AG08395 (cell line): Measurements from ENCODE around the gene ELOVL6.
"Not testable (repeated sequence)": the region's sequence is repeated elsewhere in the genome, so short reads cannot be mapped to it uniquely, and the experiment has no call there.

Experiments used
- DNase-seq: peaks from one replicate; pipeline ENCODE4 v3.0.0; 2012; ENCODE audit warnings: mixed read lengths, low spot score

ELOVL6 gene

GRCh38 chr4:110074570-110074969 is 123.8 kb downstream of the ELOVL6 start:
- DNase-seq: no peak

- DNase-seq: no peak
Measured at GRCh38 chr4:110073053-110073845, 125.2 kb downstream of the ELOVL6 start.

- DNase-seq: no peak
Measured at GRCh38 chr4:110071466-110071865, 126.9 kb downstream of the ELOVL6 start.

- no peak for DNase-seq
Measured at GRCh38 chr4:110068248-110068647, 130.2 kb downstream of the ELOVL6 start.

DNA sequence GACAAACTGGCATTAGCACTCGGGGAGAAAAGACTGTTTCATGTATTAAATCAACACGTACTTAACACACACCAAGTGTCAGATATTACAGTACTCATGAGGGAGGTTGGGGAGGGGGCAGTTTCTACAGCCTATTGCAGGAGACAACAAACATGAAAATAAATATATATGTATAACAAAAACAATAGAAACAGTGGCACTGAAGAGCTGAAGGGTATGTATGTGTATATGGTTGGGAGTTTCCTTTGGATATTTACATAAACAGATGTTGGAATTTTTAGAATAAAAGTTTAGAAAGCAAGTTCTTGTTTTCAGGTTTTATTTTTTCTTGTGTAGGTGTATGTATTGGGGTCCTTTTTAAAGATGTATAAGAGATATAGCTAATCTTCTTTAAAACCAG is 133.5 kb downstream of the ELOVL6 start:
- no peak for DNase-seq

- DNase-seq: no peak
Measured at GRCh38 chr4:110064295-110064694, 134.1 kb downstream of the ELOVL6 start.

DNA sequence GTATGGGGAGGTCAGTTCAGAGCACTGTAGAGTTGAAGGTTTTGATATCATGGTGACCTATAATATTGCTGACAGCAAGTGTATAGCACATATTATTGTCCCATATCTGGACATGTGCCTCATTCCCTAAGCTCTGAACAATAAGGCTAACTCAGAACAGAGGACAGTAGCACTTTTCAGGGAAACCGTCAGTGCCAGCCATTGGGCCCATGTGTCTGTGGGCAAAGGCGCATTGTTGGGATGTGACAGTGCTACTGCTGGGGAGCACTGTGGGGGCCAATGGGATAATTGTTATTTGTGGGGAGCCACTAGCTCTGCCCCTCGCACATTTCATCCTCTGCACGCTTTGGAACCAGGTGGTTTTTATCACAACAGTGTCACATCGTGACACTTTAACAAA is 136.2 kb downstream of the ELOVL6 start:
- no peak for DNase-seq

DNA sequence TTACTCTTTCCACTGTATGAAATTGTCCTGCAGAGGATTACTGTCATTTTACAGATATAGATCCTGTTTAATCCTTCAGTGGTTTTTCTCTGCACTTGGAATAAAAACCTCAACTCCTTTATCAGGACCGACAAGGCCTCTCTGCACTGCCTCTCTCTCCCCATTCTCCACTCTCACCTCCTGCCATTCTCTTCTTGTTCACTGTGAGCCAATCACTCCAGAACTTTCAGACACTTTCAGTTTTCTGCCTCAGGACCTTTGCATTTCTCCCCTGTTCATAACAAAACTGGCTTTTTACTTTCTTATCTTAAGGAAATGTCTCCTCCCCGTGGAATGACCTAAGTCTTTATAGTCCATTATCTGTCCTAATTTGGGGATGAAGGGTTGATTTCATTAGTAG is 137.3 kb downstream of the ELOVL6 start:
- DNase-seq: no peak

DNA sequence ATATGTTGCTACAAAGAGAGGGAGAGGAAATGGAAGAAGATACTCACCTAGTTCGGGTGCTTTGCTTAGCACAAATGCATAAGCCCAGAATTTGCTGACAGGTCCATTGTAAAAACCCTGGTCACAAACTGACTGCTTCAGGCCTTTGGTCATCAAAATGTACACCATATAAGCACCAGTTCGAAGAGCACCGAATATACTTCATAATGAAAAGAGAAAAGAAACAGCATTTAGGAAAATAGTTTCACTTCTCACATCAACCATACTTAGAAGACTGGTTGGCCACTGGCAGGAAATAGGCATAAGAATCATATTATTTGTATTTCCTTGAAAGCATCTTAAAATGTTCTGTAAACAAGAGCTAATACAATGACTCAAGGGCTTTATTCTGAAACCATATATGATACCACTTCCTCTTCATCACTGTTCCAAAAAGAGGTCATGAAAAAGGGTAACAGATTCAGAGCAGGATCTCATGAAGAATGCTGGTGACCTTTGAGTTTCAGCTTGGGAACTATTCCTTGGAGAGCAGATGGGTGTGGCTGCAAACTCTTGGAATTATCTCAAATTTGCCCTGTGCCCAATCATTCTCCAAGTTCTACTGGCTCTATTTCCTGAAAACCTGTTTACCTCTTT is 138.7 kb downstream of the ELOVL6 start:
- peak; percentile 11 for DNase-seq

DNA sequence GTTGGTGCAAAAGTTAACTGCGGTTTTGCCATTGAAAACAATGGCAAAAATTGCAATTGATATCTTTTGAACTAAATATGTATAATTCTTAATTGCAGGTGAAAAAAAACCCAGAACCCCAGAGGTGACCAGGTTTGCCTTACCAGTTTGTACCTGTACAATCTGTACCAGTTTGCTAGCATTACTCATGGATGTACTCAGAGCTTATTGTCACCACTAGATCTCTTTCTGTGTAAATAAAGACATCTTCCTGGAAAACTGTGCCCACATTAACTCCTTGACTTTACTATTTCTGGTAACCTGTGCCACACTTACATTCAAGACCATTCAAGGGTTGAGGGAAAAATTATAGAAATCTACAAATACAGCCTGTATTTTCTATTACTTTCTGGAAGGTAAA is 139.7 kb downstream of the ELOVL6 start:
- no peak for DNase-seq

GRCh38 chr4:110055158-110055768 is 143.2 kb downstream of the ELOVL6 start:
- peak; percentile 13 for DNase-seq

- DNase-seq: peak; percentile 60
Measured at GRCh38 chr4:110049951-110050925, 148.2 kb downstream of the ELOVL6 start.

GRCh38 chr4:110046588-110047049 is 151.8 kb downstream of the ELOVL6 start:
- DNase-seq: no peak

DNA sequence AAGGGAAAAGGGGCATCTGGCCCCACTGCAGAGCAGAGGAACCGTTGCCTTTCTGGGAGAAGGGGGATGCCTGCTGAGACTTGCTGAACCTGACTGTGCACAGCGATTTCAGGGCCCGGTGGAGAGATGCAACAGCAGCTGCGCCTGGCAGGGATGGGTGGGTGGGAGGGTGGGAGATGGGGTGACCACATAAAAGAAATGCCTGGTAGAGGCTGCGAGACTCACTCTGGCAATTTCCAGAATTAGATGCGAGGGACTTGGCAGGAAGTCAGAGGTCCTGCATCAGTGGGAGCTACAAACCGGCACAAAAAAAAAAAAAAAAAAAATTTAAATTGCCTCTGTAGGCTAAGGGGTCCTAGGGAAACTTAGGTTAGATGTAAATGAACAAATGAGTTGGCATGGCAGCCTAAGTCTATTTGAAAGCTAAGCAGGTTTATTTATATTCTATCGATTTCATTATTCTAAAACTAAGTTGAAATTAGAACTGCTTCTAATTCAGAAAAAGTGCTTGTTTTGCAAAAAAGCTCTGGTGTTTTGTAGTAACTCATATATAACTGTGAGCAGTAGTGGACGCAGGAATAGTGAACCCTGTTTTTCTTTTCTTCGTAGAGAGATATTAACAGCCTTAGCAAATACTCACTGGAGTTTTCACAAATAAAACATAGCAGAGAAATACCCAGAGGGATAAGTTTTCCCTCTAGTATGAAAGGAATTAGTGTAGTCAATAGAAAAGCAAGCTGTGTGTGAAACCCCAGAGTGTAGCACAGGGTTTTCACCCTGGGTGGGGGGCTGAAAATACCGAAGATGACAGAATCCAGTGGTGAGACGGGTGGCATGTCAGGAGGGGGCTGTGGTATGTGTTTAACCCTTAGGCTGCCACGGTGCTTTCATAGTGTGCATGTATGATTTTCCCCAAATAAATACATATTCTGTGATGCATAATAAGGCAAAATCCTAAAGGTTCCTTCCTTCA is 155.6 kb downstream of the ELOVL6 start:
- DNase-seq: no peak

- no peak for DNase-seq
Measured at GRCh38 chr4:110041735-110042134, 156.7 kb downstream of the ELOVL6 start.

GRCh38 chr4:110039164-110039563 is 159.3 kb downstream of the ELOVL6 start:
- not testable (repeated sequence) for DNase-seq

- DNase-seq: no peak
Measured at GRCh38 chr4:110034026-110034393, 164.4 kb downstream of the ELOVL6 start.

DNA sequence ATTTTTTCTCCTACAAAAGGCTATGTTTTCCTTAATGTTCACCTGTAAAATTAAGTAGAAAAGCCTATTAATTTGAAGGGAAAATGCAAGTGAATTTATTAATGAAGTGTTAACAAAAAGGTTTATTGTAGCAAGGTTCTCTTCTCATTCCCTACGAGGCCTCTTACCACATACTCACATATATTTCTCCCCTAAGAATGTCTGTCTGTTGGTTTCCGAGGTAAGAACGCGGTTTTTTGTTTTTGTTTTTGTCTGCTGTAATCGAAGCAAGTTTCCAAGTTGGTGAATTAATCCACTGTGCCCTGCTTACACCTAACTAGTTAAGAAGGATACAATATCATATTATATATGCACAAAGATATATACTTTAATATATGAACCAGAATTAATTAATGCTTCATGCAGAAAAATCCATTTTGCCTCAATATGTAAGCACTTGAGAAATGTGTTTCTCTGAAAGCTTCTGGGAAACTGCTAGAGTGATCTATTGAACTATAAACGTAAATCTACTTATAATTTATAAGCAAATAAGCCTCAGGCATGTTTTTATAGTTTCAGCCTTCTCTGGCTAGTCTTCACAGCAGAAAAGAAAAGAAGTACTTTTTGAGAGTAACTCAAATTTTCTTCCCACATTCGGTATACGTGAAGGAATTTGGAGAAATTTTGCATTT is 164.9 kb downstream of the ELOVL6 start:
- DNase-seq: no peak

- DNase-seq: no peak
Measured at GRCh38 chr4:110032603-110033002, 165.8 kb downstream of the ELOVL6 start.

DNA sequence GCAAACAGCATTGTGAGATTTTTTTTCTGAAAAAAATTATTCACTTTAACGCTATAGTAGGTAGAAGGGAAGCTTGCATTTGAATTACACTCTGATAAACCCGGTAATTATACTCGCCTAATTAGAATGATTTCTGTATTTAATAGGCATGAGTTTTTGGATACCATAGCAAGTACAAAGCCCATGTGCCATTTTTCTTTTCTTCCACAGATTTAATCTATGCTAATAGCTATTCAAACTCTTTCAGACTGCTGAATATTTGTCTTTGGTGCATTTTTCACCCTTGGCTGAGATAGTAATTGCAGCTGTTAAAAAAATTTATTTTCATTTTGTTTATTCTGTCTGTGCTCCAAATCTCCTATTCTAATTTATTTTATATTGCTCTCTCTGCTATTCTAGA is 172.7 kb downstream of the ELOVL6 start:
- no peak for DNase-seq
